HL-60/S4 treated with phorbol 12-myristate 13-acetate at 8.2 ng/mL for 4 days and 3 days (cell line): ENCODE data around the gene PRKG1.
"Not testable (repeated sequence)": the region's sequence is repeated elsewhere in the genome, so short reads cannot be mapped to it uniquely, and the experiment has no call there.

Experiments used
- in situ Hi-C: fragments of 300-500 bp; cut with MboI; formaldehyde crosslinking; loops from 2 replicates; pipeline ENCODE4 v1.15.0; 2022; ENCODE audit warnings: low sequenced_read_pairs

PRKG1 gene

GRCh38 chr10:51367694-51368093, 293.4 kb downstream of the PRKG1 start:
- in situ Hi-C loops: no loop called here

DNA sequence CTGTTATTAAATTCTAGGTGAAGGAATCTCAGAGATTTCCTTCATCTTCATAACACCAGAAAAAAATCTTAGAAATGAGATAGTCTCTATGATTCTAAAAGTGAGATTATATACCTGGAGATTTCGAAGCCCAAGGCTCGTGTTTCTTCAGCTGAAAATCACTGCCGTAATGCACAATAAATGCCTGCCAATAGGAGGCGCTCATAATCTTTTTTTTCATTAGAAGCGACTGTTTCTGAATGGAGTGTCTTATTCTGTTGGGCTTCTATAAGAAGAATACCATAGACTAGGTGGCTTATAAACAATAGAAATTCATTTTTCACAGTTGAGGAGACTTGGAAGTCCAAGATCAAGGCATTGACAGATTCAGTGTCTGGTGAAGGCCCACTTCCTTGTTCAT, 294.7 kb downstream of the PRKG1 start:
- in situ Hi-C loops: no loop called here

DNA sequence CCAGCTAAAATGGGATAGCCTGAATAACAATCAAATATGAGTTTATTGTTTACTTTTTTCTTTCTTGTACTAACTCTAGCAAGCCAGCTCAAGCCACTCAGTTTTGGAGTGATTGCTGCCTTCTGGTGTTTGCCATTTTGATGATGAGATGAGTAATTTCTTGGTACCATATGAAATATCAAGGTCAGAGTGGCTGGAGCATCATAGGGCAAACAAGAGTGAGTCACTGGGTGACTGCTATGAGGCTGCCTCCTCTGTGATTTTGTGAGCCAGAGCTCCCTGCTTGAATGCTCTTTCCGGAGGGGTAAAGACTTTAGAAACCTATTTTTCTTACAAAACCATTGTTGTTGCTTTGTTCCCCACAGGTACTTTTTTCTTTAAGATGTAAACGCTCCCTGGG, 295.6 kb downstream of the PRKG1 start:
- in situ Hi-C loops: no loop called here

GRCh38 chr10:51371743-51372142, 297.5 kb downstream of the PRKG1 start:
- in situ Hi-C loops: no loop called here

DNA sequence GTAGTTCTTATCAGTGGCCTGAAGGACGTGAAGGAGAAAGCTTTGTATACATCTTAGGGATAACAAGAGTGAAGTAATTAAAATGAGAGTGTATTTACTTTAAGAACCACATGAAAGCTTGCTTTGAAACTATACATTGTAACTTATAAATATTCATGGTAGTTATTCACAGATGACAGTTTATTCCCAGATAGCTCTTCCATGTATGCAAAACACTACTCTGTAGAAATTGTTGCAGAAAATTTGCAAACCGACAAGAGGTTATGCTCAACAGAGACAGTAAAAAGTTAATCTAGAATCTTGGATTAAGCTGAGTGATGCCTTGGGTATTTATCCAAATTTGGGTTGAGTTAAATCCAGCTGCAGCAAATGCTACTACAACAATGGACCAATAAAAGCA, 301.5 kb downstream of the PRKG1 start:
- in situ Hi-C loops: no loop called here

DNA sequence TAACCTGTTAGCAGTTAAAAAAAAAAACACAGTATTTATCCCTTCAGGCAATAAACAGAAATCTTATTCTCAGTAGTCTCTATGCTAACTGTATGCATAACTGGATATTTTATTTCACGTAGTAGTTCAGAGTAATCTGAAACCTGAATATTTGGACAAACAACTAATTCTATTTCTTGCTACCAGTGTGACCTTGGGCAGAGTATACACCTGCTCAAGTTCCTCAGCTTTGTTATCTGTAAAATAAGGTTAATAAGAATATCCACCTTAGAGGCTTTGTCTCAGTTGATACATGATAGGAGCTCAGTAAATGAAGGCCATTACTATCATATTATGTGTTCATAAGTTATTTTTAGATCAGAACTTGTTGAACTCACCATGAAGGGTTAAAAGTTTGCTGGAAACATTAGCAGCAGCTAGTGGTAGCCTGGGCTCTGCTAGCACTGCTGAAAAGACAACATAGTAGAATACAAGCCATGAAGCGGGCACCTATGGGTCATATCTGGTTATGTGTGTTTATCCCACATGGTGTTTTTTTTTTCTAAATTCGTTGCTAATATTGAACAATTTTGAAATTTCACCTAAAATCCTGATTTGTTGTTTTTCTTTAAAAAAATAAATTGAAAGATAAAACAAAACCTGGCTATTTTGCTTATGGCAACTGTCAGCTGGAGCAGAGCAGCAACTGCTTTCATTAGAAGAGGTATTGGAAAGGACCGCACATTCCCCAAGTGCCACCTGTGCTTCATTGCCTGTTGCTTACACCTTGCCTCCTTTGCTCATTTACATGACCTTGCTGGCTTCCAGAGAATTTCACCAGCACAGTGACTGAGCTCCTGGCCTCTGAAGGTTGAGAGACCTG, 303.0 kb downstream of the PRKG1 start:
- in situ Hi-C loops: no loop called here

DNA sequence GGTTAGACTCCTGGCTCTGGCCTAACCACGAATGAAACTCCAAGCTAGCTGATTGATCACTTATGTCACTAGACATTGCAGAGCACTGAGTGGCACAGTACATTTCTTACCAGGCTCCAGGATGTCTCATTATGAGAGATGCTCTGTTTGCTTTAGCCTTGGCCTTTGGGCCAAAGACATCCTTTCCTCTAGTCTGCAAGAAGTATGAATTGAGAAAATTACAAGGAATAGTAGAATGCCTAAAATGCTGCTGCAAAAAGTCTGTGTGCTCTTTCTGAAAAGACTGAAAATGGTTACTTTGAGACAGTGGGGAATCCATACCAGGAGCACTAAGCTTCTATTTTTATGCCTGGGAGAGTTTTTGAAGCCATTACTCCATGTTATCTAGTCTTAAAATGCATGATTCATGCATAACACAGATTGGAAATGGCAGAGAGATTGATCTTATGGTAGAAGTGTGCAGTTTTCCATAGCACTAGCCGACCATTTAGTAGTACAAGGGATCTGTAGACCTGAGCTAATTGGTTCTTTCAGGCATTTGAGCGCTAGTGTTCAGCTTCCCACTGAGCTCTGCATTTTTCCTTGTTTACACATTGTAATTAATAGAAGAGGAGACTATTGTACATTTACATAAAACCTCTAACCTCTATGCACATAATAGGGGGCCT, 303.8 kb downstream of the PRKG1 start:
- in situ Hi-C loops: no loop called here

DNA sequence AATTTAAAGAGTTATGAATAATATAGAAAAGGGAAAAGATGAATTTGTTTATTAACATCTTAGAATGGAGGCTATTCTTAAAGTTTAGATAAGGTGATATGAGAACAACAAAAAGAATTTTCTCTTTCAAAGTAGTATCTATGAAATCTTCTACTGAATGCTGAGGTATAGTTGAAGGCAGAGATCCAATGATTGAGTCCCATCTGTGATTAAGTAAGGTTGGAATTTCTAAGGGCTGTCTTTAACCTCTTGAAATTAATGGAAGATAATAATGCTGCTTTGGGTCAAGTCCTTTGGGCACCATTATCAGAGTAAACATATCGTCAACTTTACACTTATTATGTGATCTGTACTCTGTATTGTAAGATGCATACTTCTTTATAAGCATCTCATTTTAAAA, 307.9 kb downstream of the PRKG1 start:
- in situ Hi-C loops: no loop called here

GRCh38 chr10:51384971-51385370, 310.7 kb downstream of the PRKG1 start:
- in situ Hi-C loops: no loop called here

DNA sequence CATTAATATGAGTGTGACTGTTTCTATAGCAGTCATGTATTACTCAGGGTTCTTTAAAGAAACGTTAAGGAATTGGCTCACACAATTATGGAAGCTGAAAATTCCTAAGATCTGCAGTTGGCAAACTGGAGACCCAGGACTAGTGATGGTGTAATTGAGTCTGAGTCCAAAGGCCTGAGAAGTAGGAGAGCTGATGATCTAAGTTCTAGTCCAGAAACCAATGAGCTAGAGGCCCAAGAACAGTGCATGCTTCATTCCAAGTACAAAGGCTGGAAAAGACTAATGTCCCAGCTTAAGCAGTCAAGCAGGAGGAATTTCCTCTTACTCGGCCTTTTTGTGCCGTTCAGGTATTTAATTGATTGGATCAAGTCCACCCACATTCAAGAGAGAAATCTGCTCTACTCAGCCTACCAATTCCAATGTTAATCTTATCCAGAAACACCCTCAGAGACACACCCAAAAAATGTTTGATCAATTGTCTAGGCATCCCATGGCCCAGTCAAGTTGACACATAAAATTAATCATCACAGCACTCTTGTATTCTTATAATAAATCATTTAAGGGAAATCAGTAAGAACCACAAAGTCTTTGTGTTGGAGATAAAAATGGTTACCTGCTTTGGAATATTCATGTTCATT, 312.1 kb downstream of the PRKG1 start:
- in situ Hi-C loops: no loop called here

DNA sequence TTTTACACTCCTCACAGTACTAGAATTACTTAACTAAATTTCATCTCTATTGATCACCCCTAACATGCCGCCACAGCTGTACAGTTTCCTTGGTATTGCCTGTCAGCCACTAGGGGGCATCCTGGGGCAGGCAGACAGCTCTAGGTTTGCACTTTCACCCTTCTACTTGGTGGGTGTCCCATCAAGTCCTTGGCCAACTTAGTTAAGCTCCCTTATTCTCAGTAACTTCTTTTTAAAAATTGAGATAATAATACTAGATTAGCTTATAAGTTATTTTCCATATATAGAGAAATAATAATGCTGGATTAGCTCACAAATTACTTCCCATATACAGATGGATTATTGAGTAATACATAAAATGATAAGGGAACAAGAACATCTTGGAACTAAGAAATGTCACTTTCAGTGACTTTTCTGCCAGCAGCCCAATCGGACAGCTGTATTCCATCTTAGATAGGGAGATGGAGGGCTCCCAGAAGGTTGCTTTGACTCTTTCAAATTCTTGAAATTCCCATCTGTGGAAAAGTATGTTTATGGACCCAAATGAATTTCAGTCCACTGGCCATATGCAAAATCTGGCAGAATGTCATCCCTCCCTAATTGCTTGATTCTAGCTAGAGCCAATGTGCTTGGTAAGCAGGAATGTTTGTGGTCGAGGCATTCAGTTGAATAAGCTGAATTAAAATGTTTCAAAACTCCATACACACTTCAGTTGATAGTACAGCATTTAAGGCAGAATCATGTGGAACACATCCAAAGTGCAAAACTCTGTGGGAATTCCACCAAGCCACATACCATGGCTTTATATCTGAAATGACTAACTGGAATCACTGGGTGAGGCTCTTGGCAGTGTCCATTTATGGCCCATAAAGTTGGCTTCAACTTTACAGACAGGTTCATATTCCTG, 315.4 kb downstream of the PRKG1 start:
- in situ Hi-C loops: no loop called here

GRCh38 chr10:51393006-51393405, 318.7 kb downstream of the PRKG1 start:
- in situ Hi-C loops: not testable (repeated sequence)

DNA sequence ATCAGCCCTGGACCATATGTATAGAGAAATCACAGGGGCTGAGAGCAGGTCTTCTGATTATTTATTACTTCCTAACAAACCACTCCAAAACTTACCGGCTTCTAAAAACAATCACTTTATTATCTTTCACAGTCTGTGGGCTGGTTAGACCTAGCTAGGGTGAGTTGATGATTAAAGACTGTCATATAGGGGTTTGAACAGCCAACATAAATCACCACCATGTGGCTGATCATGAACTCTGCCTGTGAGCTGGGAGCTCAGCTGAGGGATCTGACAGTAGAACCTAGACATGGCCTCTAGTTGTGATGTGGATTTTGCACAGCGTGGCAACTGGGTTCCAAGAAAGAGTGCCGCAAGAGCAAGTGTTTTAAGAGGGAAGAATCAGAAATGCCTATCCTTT, 319.8 kb downstream of the PRKG1 start:
- in situ Hi-C loops: no loop called here

GRCh38 chr10:51397244-51397643, 323.0 kb downstream of the PRKG1 start:
- in situ Hi-C loops: no loop called here

DNA sequence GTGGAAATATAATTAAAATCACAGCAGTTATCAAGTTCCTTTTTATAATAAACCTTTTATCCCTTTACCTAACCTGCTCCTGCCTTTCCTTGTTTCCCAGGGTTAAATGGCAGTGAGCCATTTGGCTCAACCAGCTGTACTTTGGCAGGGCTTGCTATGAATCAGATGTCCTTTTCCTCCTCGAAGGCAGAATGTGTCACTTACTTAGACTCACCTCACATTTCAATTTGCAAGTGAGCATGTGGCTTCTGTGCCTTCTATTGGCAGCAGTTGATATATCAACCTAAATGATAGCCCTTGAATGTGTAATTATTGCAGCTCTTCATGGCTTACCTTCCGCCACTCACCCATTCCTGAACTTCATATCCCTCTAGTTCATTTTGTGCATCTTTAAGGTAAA, 323.4 kb downstream of the PRKG1 start:
- in situ Hi-C loops: no loop called here

- in situ Hi-C loops: no loop called here
These were observed 325.6 kb downstream of the PRKG1 start for GRCh38 chr10:51399840-51400239.

DNA sequence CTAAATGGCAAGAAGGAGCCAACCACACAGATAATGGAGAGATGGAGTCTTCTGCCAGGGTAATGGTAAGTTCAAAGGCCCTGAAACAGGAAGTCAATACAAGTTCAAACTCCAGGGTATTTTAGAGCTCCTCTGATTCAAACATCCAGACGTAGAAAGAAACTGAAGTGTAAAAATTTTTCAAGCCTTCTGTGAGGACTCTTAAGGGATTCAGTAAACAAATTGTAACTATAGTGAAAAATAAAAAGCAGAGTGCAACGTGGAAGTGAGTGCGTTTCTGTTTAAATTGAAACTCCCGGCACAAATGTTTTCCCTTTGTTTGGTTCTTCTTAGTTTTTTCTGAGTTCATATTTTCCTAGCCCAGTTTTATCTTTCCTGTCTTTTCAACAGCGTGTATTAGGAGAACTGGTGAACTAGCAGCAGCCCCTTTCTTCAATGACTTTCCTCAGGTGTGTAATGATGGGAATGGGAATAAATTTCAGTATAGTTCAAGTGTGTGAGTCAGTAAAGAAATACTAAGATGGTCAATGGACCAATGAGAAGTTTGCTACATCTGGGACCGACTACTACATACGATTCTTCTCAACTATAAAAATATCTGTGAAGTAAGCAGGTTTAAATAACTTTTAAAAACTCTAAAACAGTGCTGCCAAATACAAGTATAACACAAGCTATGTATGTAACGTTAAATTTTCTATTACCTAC, 326.3 kb downstream of the PRKG1 start:
- in situ Hi-C loops: no loop called here

DNA sequence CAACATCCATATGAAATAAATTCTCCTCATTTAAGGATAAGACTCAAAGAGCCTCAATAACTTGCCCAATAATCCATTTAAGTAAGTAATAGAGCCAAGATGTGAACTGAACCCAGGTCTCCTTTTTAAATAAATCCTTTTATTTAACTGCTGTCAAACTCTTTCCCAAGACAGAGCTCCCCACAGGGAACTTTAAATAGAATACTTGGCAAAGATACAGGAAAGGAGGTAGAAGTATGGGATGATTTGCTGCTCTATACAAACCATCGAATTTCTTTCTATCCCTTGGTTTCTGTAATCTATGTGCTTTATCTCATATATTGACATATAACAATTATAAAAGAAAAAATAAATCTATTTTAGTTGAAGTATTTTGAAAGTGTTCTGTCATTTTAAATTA, 329.2 kb downstream of the PRKG1 start:
- in situ Hi-C loops: no loop called here

DNA sequence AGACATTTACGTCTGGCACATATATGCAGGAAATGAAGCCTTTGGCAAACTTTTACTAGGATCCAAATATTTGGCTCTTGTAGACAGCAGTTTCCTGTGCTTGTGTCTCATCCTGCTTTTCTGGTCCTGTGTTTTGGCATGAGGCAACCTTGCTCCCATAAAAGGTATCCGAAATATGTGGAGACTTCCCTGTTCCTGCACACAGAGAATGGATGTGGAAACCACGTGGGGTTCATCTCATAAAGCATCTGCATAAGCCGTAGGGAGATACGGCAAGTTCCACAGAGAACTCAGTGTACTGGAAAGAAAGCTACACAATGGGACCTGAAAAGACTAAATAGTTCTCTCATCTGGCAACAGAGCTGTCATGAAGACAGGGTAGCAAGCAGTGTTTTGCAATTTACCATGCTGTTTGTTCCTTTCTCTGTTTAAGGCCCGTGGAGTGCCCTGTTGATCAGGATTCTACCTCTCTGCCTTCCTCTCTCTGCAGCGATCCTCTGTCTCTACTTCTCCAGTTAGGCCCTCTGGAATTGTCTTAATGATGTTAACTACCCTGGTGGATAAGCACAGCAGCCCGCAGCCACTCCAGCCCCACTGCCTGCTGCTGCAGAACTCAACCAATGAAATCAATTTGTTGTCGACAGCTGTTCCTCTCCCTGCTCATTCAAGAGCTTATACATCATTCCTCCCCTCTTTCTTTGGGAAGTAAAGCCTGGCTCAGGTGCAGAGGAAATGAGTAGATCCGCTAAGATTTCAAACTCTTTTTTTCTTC, 331.5 kb downstream of the PRKG1 start:
- in situ Hi-C loops: no loop called here

- in situ Hi-C loops: no loop called here
These were observed 332.3 kb downstream of the PRKG1 start for GRCh38 chr10:51406581-51406980.
